Upper lobe of left lung (tissue), 6 donors: ENCODE data around the gene SBF2. TPM values are rescaled to one million over a fixed set of nuclear protein-coding genes. Genes with fewer than 3 reads are reported as not detected.

Source experiments
- ATAC-seq, 2 donors: fragments of 200-7000 bp; cut with Tn5 transposase; one replicate each; pipeline ENCODE4 v1.9.1; 2022; ENCODE audit warnings: mild to moderate bottlenecking in 2 of 2, moderate library complexity in 2 of 2; ENCODE audit not compliant: low FRiP score in 2 of 2
- DNase-seq, 2 donors: peaks; one replicate each; pipeline ENCODE4 v3.0.0-alpha.2; 2019 to 2020
- H3K27ac ChIP-seq, 4 donors: fragments of 200-600 bp; sonication (generic); one replicate each; pipeline ENCODE4 v1.5.1; 2016 to 2019
- H3K27me3 ChIP-seq, 4 donors: fragments of 200-600 bp; sonication (generic); one replicate each; pipeline ENCODE4 v1.5.1; 2017 to 2019
- H3K36me3 ChIP-seq, 4 donors: fragments of 200-600 bp; sonication (generic); one replicate each; pipeline ENCODE4 v1.5.1; 2016 to 2019
- H3K4me1 ChIP-seq, 4 donors: fragments of 200-600 bp; sonication (generic); one replicate each; pipeline ENCODE4 v1.5.1; 2018 to 2019
- H3K4me3 ChIP-seq, 4 donors: fragments of 200-600 bp; sonication (generic); one replicate each; pipeline ENCODE4 v1.5.1; 2017 to 2019; ENCODE audit warnings: mild to moderate bottlenecking in 2 of 4, moderate library complexity in 1 of 4
- H3K9me3 ChIP-seq, 4 donors: fragments of 200-600 bp; sonication (generic); one replicate each; pipeline ENCODE4 v1.5.1; 2018 to 2019
- EP300 ChIP-seq, 4 donors: sonication (generic); formaldehyde crosslinking; IDR thresholded peaks; one replicate each; pipeline ENCODE4 v1.5.1; 2017; ENCODE audit warnings: antibody characterized with exemption in 4 of 4, control low read depth in 2 of 4
- POLR2A ChIP-seq, 4 donors: fragments of 450-650 bp; IDR thresholded peaks; one replicate each; pipeline ENCODE4 v1.5.1; 2016 to 2017; ENCODE audit warnings: antibody characterized with exemption in 4 of 4, mild to moderate bottlenecking in 2 of 4
- POLR2AphosphoS5 ChIP-seq, 2 donors: sonication (generic); formaldehyde crosslinking; IDR thresholded peaks; one replicate each; pipeline ENCODE4 v1.5.1; 2017; ENCODE audit warnings: antibody characterized with exemption in 2 of 2
- WGBS, 2 donors: methylation state at CpG; one replicate each; pipeline ENCODE4 v1.1.5; 2017 to 2018; 5-methylcytosine and 5-hydroxymethylcytosine counted together
- total RNA-seq, 6 donors: library from RNA; depleted of rRNA in 4 of 6; stranded (reverse); fragments of >200 nt in 4 of 6; gene quantifications; one replicate each; pipeline versions ENCODE4 v1.1.0 to v1.2.1, GENCODE V29; 2016 to 2021
- TF ChIP-seq, protein P1 (sequence below), 6 experiments: fragments of 450-650 bp in 4 of 6; fragments of 200-600 bp in 2 of 6; sonication (generic) in 2 of 6; IDR thresholded peaks; one replicate each; pipeline ENCODE4 v1.5.1; 2016 to 2019; ENCODE audit warnings: antibody characterized with exemption in 6 of 6
- donor health status: DM: no; HTN: no; CAD: no; lungs with moderate emphysema.
- donor health status: DM: no; HTN: yes; CAD: no; lungs with severe emphysema.

The SBF2 gene
- total RNA-seq, 6 donors from 2014 or later: 22.2 to 54.5 (median 41.2) TPM

DNA sequence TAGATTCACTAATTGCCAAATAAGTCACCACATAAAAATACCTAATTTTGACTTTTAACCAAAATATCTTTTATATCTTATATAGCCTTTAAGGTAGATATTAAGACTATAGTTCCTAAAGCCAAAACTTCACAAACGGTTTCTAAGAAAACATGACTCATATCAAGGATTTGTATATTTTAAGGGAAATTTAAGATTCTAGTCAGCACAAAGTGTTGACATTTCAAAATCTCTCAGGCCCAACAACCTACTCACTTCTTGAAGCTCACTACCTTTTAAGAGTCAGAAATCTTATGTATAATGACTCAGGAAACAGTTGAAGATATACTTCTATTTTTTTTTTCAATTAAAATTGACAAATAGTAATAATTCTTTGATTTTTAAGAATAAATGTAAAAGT, 221.9 kb downstream of the SBF2 start:
- Histone ChIP-seq H3K9me3 (no peaks in the 10 kb centered on the region), H3K27ac (no peak overlapping the region), H3K4me3 (no peak overlapping the region), H3K4me1 (no peaks in the 10 kb centered on the region), H3K36me3 (no peaks in the 10 kb centered on the region), H3K27me3 (no peaks in the 10 kb centered on the region)
- ATAC-seq (no peak), DNase-seq (no peak)
- WGBS, 2 donors: 84 to 85% methylated on average over 1 of the region's 1 CpG
- TF ChIP-seq POLR2A (IDR thresholded peaks at IDR 0.05) (no peak), EP300 (IDR thresholded peaks at IDR 0.05) (no peak), POLR2AphosphoS5 (IDR thresholded peaks at IDR 0.05) (no peak)
- TF ChIP-seq, protein P1, sequence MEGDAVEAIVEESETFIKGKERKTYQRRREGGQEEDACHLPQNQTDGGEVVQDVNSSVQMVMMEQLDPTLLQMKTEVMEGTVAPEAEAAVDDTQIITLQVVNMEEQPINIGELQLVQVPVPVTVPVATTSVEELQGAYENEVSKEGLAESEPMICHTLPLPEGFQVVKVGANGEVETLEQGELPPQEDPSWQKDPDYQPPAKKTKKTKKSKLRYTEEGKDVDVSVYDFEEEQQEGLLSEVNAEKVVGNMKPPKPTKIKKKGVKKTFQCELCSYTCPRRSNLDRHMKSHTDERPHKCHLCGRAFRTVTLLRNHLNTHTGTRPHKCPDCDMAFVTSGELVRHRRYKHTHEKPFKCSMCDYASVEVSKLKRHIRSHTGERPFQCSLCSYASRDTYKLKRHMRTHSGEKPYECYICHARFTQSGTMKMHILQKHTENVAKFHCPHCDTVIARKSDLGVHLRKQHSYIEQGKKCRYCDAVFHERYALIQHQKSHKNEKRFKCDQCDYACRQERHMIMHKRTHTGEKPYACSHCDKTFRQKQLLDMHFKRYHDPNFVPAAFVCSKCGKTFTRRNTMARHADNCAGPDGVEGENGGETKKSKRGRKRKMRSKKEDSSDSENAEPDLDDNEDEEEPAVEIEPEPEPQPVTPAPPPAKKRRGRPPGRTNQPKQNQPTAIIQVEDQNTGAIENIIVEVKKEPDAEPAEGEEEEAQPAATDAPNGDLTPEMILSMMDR (IDR thresholded peaks at IDR 0.05): no peak

DNA sequence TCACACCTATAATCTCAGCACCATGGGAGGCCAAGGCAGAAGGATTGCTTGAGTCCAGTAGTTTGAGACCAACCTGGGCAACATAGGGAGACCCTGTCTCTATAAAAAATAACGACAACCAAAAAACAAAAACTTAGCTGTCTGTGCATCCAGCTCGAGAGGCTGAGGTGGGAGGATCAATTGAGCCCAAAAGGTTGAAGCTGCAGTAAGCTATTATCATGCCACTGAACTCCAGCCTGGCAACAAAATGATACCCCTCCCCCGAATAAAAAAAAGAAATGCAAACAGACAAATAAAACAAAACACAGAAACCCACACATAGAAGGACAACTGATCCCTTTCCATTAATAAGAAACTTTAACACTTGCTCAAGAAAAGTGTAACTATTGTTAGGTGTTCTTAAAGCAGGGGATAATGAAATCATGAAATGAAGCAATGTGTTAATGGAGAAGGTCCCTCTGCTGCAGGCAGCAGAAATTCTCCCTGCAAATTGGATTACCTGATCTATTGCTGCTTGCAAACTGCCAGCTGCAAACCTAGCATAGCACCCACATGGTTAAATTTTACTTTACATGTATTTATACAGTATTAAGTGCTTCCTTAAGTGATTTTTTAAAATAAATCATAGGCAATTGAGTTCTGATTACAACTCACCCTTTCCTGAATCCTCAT, 226.3 kb downstream of the SBF2 start:
- Histone ChIP-seq H3K9me3 (no peaks in the 10 kb centered on the region), H3K27ac (no peak overlapping the region), H3K4me1 (no peaks in the 10 kb centered on the region), H3K27me3 (no peaks in the 10 kb centered on the region), H3K36me3 (no peaks in the 10 kb centered on the region), H3K4me3 (no peak overlapping the region)
- TF ChIP-seq POLR2A (IDR thresholded peaks at IDR 0.05): no peak
- DNase-seq: no peak
- no peak for ATAC-seq
- 87% methylated on average over 3 of the region's 3 CpGs for WGBS, 2 donors

DNA sequence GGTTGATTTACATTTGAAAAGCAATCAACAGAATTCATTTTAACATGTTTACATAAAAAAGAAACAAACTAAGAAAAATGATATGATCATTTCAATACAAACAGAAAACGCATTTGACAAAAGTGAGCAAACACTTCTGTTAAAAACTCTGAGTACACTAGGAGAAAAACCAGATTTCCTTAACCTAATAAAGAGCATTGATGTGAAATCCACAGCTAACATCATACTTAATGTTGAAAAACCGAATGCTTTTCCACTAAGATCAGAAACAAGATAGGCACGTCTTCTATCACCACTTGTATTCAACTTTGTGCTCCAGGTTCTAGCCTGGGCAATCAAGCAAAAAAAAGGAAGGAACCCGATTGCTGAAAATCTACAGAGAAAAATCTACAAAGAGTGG, 227.6 kb downstream of the SBF2 start:
- no peak for DNase-seq
- 43 to 51% methylated on average over 4 of the region's 4 CpGs for WGBS, 2 donors
- ATAC-seq: no peak

DNA sequence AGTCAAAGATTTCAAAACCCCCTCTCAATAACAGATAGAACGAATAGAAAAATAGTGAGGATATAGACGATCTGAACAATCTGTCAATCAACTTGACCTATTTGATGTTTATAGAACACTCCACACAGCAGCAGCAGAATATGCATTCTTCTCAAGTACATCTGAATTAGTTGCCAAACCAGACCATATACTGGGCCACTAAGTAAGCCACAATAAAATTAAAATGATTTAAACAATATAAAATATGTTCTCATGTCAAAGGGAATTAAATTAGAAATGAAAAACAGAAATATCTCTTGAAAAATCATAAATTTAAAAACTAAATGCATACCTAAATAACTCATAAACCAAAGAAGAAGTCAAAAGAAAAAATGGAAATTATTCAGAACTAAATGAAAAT, 229.2 kb downstream of the SBF2 start:
- H3K36me3 ChIP-seq: no peaks in the 10 kb centered on the region
- H3K9me3 ChIP-seq: peaks cover 0 to under 1% (median 0%) of the 10 kb centered on the region in 4 donors
- DNase-seq (no peak), ATAC-seq (no peak)
- H3K4me1 ChIP-seq: no peaks in the 10 kb centered on the region
- no peak overlapping the region for H3K27ac ChIP-seq
- H3K4me3 ChIP-seq: no peak overlapping the region
- TF ChIP-seq, protein P1 (IDR thresholded peaks at IDR 0.05): no peak
- TF ChIP-seq POLR2A (IDR thresholded peaks at IDR 0.05): no peak
- TF ChIP-seq EP300 (IDR thresholded peaks at IDR 0.05): no peak
- no peak for TF ChIP-seq POLR2AphosphoS5 (IDR thresholded peaks at IDR 0.05)
- WGBS, 2 donors: 85 to 89% methylated on average over 2 of the region's 2 CpGs
- no peaks in the 10 kb centered on the region for H3K27me3 ChIP-seq

More for the DNA sequence above, 227.6 kb downstream of the SBF2 start:
- Histone ChIP-seq H3K27me3 (no peaks in the 10 kb centered on the region), H3K9me3 (no peaks in the 10 kb centered on the region), H3K4me1 (no peaks in the 10 kb centered on the region), H3K4me3 (no peak overlapping the region), H3K36me3 (no peaks in the 10 kb centered on the region), H3K27ac (no peak overlapping the region)
- TF ChIP-seq, protein P1 (IDR thresholded peaks at IDR 0.05): no peak
- TF ChIP-seq EP300 (IDR thresholded peaks at IDR 0.05) (no peak), POLR2A (IDR thresholded peaks at IDR 0.05) (no peak), POLR2AphosphoS5 (IDR thresholded peaks at IDR 0.05) (no peak)

DNA sequence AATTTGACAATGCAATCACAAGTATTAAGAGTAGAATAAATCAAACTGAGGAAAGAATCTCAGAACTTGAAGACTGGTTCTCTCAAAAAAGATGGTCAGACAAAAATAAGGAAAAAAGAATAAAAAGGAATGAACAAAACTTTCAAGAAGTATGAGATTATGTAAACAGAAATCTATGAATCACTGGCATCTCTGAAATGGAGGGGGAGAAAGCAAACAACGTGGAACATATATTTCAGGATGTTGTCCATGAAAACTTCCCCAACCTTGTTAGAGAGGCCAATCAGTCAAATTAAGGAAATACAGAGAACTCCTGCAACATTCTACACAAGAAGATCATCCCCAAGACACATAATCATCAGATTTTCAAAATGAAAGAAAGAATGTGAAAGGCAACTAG, 235.7 kb downstream of the SBF2 start:
- ATAC-seq (no peak), DNase-seq (no peak)
- 85 to 97% methylated on average over 1 of the region's 1 CpG for WGBS, 2 donors
- Histone ChIP-seq H3K4me1 (no peaks in the 10 kb centered on the region), H3K27me3 (no peaks in the 10 kb centered on the region), H3K36me3 (no peaks in the 10 kb centered on the region), H3K27ac (no peak overlapping the region), H3K4me3 (no peak overlapping the region), H3K9me3 (peaks cover 0 to 4% (median 1%) of the 10 kb centered on the region in 4 donors)
- TF ChIP-seq, protein P1 (IDR thresholded peaks at IDR 0.05): no peak
- no peak for TF ChIP-seq POLR2AphosphoS5 (IDR thresholded peaks at IDR 0.05)
- no peak for TF ChIP-seq EP300 (IDR thresholded peaks at IDR 0.05)
- no peak for TF ChIP-seq POLR2A (IDR thresholded peaks at IDR 0.05)
